GM21619 (cell line): ENCODE data around the gene SRBD1.

Experiments
- ATAC-seq: cut with Tn5 transposase; IDR thresholded peaks from one replicate; pipeline ENCODE4 v1.9.1; 2021; ENCODE audit not compliant: unreplicated experiment

Gene SRBD1

DNA sequence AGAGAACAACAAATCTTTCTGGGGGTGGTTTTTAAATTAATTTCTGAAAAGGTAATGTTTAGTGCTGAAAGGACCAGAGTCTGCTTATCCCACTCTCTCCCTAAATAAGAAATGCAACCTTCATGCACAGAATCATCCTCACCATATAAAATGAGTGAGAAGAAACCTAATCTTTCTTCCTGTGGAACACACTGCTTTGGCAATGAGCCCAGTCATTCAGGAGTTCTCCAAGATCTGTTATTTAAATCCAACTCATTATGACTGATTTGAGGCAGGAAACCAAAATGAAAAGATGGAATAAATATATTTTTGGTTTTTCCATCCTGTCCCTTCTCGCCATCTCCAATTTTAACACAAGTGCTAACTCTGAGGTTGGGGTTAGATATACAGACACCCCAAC, 228.3 kb downstream of the SRBD1 start:
- ATAC-seq, result no peak

DNA sequence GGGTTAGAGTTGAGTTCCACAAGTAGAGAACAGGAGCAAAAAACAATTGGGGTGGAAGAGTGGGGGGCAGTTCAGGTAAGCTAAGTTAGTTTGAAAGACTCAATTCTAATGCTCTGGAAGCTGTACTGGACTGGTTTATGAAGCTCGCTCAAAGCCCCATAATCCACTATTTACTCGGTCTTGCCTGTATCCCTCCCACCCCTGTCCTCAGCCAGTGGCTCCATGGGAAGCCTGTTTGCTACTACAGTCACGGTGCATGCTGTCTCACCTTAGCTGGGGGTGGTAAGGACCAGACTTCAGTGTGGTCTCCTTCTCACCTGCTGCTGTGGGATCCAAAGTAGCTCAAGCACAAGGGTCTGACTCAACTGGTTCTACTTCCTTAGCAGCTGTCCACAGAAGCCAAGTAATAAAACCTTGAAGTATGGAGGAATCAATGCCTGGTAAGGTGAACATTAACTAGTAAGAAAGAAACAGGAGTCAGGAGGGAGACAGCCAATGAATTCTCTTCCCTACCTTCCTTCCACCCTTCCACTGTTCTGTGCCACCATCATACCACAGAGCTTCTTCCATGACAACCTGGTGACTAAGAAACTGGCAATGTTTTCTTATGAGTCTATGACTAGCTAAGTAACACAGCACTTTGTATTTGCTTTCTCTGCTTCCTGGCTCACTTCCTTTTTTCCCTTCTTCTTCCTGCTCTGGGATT, 230.8 kb downstream of the SRBD1 start:
- ATAC-seq, result no peak

DNA sequence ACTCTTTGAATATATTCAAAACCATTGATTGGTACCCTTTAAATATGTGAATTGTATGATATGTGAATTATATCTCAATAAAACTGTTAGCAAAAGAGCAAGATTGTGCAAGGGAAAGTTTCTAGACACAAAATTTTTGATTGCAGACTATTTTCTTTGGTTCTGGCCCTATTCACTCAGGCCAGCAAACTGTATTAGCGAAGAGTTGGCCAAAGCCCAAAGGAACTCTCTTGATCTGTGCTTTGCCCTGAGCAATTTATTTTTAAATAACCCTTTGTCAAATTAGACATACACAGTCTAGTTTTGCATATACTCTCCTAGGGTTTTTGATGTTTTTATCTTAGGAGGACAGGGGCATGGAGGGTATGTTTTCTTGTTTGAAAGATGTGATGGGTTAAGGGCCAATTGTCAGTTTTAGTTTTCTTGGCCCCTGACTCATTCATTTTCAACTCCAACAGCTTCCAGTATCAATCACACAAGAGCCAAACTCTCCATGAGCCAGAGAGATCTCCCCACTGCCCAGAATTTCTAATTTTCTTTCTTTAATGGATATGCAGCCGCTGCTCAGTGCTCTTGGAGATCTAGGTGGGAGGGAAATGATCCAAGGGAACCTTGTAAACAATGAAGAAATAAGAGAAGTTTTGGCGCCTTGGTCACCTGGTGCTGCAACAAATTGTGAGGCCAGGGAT, 231.5 kb downstream of the SRBD1 start:
- ATAC-seq, result no peak

- no peak for ATAC-seq
Observed at GRCh38 chr2:45373534-45373933, 237.5 kb downstream of the SRBD1 start.

GRCh38 chr2:45370369-45370768, 240.7 kb downstream of the SRBD1 start:
- ATAC-seq, result no peak

DNA sequence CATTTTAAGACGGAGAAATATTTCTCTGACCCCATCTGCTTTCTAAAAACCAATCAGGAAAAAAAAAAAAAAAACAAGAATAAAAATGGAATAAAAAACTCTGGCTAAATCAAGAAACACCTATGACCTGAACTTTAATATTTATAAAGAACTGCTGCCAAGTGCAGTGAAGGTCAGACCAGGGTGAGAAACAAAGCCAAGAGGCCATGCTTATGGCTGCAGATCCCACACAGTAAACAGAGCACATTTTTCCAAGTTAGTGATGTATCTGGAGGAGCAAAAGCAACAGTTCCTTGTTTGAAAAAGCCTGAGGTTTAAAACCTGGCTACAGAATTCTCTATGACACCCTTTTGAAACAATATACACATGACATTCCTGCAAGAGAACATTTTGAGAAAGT, 242.3 kb downstream of the SRBD1 start:
- no peak for ATAC-seq

- ATAC-seq, result no peak
Observed at GRCh38 chr2:45361666-45362065, 249.4 kb downstream of the SRBD1 start.

- no peak for ATAC-seq
Observed at GRCh38 chr2:45354776-45355175, 256.3 kb downstream of the SRBD1 start.

- no peak for ATAC-seq
Observed at GRCh38 chr2:45353879-45354278, 257.2 kb downstream of the SRBD1 start.

- no peak for ATAC-seq
Observed at GRCh38 chr2:45352506-45352905, 258.6 kb downstream of the SRBD1 start.

DNA sequence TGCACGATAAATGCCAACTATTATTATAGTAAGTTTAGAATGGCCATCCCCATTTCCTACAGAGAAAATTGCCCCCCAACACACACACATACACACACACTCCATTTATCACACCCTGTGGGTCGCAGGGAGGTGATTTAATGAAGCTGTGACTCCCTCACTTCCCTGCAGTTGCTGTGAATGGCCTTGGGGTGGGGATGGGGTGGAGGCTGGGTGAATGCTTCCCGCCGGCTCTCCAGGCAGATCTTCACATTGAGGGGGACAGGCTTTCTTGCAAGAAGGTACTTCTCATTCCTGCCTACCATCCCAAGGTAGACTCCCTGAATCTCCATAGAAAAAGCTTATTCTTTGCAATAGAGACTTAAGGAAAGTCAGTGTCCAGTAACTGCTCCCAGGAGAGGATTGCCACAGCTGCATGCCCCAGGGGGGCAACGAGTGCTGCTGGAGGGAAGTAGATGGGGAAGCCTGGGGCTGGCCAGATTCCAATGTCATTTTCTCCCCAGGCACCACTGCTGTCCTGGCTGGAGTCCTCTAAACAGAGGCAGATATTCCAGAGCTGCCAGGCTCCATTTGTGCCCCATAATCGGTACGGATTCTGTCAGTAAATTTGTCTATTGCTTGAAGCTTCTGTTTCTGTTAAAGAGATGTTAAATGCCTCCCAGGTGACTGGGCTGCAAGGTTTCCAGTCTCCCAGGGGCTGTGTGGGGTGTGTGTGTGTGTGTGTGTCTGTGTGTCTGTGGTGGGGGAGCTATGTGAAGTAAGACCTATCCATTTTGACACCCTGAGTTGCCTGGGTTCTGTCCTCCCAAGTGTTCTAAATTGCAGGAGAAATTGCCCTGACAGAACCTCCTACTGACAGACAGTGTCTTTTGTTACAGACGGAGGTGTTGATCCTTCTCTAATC, 265.5 kb downstream of the SRBD1 start:
- no peak for ATAC-seq

- no peak for ATAC-seq
Observed at GRCh38 chr2:45344502-45344901, 266.6 kb downstream of the SRBD1 start.

DNA sequence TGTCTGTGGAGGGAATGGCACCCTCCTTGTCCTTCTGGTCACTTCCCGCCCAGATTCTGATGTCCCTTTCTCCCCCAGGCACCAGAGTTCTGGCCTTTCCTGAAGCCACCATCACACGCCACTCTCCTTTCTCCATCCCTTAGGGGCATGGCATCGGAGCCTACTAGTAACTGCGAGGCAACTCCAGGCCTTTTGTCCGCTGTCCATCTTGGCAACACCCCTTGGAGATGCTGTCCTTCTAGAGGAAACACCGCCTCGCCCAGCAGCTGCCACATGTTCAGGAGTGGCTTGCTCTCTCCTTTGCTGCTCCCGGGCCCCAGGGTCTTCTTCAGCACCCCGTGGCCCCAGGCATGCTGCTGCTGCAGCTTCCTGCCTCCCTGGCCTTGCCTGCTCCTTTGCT, 267.0 kb downstream of the SRBD1 start:
- no peak for ATAC-seq

DNA sequence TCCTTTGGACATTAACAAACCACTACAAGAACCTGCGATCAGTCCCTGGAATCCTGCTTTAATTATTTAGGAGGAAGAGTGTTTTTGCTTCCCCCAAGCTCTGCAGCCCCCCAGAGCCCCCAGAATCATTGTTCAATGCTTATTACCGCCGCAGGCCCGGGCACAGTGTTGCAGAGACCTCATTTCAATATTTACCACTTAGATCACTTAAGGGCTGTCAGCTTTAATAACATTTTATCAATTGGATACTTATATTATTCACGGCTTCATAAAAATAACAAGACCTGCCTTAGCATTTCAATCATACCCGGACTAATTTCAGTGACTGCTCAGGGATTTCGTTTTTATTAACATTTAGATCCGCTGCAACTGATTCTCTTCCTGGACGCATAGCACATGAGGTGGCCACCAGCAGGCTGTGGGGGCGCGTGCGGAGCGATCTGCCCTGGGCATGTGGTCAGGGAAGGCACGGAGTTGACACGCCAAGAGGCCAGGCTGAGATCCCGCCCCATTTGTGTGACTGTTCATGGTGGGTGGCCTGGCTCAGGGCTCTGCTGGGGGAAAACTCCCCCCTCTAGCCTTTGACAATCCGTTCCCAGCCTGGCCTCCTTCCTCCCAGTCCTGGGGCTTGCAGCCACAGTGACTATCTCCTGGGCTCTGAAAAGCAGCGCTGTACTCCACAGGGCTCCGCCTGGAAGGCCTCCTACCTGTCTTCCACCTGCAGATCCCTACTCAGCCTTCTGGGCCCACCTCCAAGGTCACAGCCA, 267.6 kb downstream of the SRBD1 start:
- no peak for ATAC-seq

DNA sequence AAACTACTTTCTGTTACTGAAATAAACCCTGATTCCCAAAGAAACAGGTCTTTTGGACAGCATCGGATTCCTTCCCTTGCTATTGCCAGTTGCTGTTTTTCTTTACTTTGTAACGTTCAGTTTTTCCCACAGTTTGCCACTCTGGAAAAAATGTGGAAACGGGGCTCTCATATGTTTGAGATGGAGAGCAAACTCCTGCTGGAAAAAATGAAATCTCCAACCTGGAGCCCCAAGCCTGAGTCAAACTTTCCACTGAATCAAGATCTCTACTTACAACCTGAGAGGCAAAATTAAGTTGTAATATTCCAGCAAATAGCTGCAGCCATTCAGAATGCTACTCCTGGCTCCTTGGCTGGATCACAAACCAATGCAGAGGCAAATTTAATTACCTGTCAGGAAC, 270.7 kb downstream of the SRBD1 start:
- ATAC-seq, result no peak

DNA sequence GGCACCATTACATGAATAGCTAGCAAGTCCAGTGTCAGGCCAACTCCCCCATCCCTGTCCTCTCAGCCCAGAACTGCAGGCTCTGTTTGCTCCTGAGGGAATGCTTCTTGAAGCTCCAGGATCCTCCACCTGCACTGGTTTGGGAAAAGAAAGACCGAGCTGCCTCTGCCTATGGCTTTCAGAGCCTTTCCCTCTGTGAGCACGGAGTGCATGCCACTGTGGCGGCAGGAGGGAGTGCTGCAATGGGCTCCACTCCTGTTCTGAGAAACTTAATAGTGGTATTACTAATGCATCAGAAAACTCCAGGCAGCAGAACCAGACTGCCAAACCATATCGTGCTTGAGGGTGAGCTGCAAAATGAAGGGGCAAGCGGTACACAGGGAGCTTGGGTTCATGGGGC, 271.8 kb downstream of the SRBD1 start:
- no peak for ATAC-seq
